Neural crest cell (in vitro differentiated cells): ENCODE results near the gene RLF. TPM values are rescaled to one million over a fixed set of nuclear protein-coding genes. Genes with fewer than 3 reads are reported as not detected.

ENCODE experiments used
- DNase-seq: peaks from one replicate; pipeline ENCODE4 v3.0.0; 2021; ENCODE audit warnings: low read depth, mixed read lengths, low spot score
- H3K27ac Mint-ChIP-seq: one replicate; pipeline ENCODE4 v1.8.0; 2021; ENCODE audit warnings: mild to moderate bottlenecking, mixed read lengths; ENCODE audit not compliant: unreplicated experiment
- H3K27me3 Mint-ChIP-seq: 2 replicates; pipeline ENCODE4 v1.8.0; 2021; ENCODE audit warnings: low read depth, mild to moderate bottlenecking, mixed read lengths
- H3K36me3 Mint-ChIP-seq: 2 replicates; pipeline ENCODE4 v1.8.0; 2021; ENCODE audit warnings: low read depth, mild to moderate bottlenecking, mixed read lengths
- H3K4me1 Mint-ChIP-seq: 2 replicates; pipeline ENCODE4 v1.8.0; 2021; ENCODE audit warnings: mixed read lengths
- H3K4me3 Mint-ChIP-seq: one replicate; pipeline ENCODE4 v1.8.0; 2021; ENCODE audit warnings: mild to moderate bottlenecking, mixed read lengths
- H3K9me3 Mint-ChIP-seq: 2 replicates; pipeline ENCODE4 v1.8.0; 2021; ENCODE audit warnings: mixed read lengths
- CTCF ChIP-seq: fragments of 200-600 bp; sonication (generic); conservative IDR thresholded peaks from 2 replicates; pipeline ENCODE4 v1.5.0; 2021; ENCODE audit warnings: antibody characterized with exemption, mild to moderate bottlenecking
- total RNA-seq: library from RNA; stranded (reverse); gene quantifications from 2 replicates; pipeline ENCODE4 v1.2.1, GENCODE V29; 2021

RLF gene
- total RNA-seq, 1 donor from 2014 or later = 24.0 TPM

- H3K4me1 Mint-ChIP-seq = no peaks in the 10 kb centered on the region
- H3K9me3 Mint-ChIP-seq = no peaks in the 10 kb centered on the region
- H3K36me3 Mint-ChIP-seq = peaks cover 20% of the 10 kb centered on the region
- no peak overlapping the region for H3K4me3 Mint-ChIP-seq
- no peak overlapping the region for H3K27ac Mint-ChIP-seq
- H3K27me3 Mint-ChIP-seq = no peaks in the 10 kb centered on the region
- no peak for TF ChIP-seq CTCF
- DNase-seq = no peak
These were observed 113.1 kb downstream of the RLF start for GRCh38 chr1:40274331-40274730.

DNA sequence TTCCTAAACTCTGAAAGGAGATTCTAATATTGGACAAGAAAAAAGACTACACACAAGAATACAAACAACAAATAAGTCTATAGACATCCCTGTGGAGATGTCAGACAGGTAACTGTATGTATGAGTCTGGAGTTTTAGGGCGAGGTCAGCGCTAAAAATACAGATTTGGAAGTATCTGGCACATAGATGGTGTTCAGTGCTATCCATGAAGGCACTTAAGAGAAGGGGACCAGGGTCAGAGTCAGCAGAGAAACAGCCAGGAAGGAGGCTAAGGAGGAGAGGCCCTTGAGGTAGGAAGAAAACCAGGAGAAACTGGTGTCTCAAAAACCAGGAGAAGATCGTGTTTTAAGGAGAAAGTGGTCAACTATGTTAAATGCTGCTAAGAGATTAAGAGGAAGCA is 114.9 kb downstream of the RLF start:
- no peak overlapping the region for H3K4me3 Mint-ChIP-seq
- no peak for DNase-seq
- H3K27ac Mint-ChIP-seq = no peak overlapping the region
- H3K9me3 Mint-ChIP-seq = no peaks in the 10 kb centered on the region
- peaks cover 14% of the 10 kb centered on the region for H3K36me3 Mint-ChIP-seq
- H3K27me3 Mint-ChIP-seq = no peaks in the 10 kb centered on the region
- no peaks in the 10 kb centered on the region for H3K4me1 Mint-ChIP-seq
- no peak for TF ChIP-seq CTCF

DNA sequence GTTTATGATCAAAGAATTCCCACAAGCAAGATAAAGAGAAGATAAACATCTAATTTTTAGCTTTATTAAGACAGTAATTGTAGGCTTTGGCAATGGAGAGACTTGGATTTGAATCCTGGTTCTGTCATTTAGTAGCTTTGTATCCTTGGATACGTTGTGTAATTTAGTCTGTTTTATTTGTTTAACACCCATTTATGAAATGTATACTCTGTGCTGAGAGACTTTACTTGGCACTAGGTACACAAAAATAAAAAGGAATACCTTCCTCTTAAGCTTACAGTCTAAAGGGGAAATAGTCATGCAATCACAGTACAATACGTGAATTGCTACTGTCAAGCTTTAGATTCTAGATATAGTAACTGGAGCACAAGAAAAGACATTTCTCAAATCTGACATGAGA is 120.7 kb downstream of the RLF start:
- peaks cover 5% of the 10 kb centered on the region for H3K36me3 Mint-ChIP-seq
- H3K4me1 Mint-ChIP-seq = no peaks in the 10 kb centered on the region

More for the DNA sequence above, 120.7 kb downstream of the RLF start:
- H3K9me3 Mint-ChIP-seq = no peaks in the 10 kb centered on the region
- H3K4me3 Mint-ChIP-seq = no peak overlapping the region
- no peak for TF ChIP-seq CTCF
- DNase-seq = no peak
- H3K27me3 Mint-ChIP-seq = no peaks in the 10 kb centered on the region
- H3K27ac Mint-ChIP-seq = no peak overlapping the region

Other genes with a start within 250 kb of the RLF start
- 20.9 and 23.8 TPM in 2 replicates for gene MFSD2A, start 206.2 kb upstream of the RLF start, total RNA-seq
- gene CAP1, start 120.7 kb upstream of the RLF start, total RNA-seq = 213 TPM in 2 replicates
- gene PPT1, start 64.1 kb upstream of the RLF start, total RNA-seq = 91.2 and 95.4 TPM in 2 replicates
- gene TMCO2, start 86.5 kb downstream of the RLF start, total RNA-seq = not detected in 2 replicates
- gene ZMPSTE24, start 96.8 kb downstream of the RLF start, total RNA-seq = 34.7 and 35.6 TPM in 2 replicates
- gene COL9A2, start 155.9 kb downstream of the RLF start, total RNA-seq = 9.0 and 10.2 TPM in 2 replicates
- gene SMAP2, start 212.3 kb downstream of the RLF start, total RNA-seq = 25.4 and 26.3 TPM in 2 replicates